Measurements from ENCODE around the gene CRYM.

GRCh38 chr16:21217121-21217520 lies 61.0 kb downstream of the CRYM start:
- no peak for TF ChIP-seq NFYB (CRISPR knock-in tag; conservative IDR thresholded peaks at IDR 0.05; ENCODE audit: low read depth)
- no peak for TF ChIP-seq CTCF (IDR thresholded peaks at IDR 0.05)
- no peak for TF ChIP-seq ZNF512 (CRISPR knock-in tag; IDR thresholded peaks at IDR 0.05; ENCODE audit: borderline replicate concordance)
- no peak for TF ChIP-seq MLX (CRISPR knock-in tag; IDR thresholded peaks at IDR 0.05)
- no peak for TF ChIP-seq JUN (CRISPR knock-in tag; IDR thresholded peaks at IDR 0.05)
- TF ChIP-seq USF2 (CRISPR knock-in tag; IDR thresholded peaks at IDR 0.05) = no peak
- no peak for TF ChIP-seq FOXP1 (CRISPR knock-in tag; IDR thresholded peaks at IDR 0.05; ENCODE audit: borderline replicate concordance)
- no peak for TF ChIP-seq ZNF416 (CRISPR knock-in tag; IDR thresholded peaks at IDR 0.05)
- TF ChIP-seq ZNF263 (CRISPR knock-in tag; IDR thresholded peaks at IDR 0.05; ENCODE audit: low read depth) = no peak
- TF ChIP-seq CBFB (CRISPR knock-in tag; IDR thresholded peaks at IDR 0.05; ENCODE audit: low read depth) = no peak
- TF ChIP-seq GABPB1 (CRISPR knock-in tag; IDR thresholded peaks at IDR 0.05) = no peak
- no peak for TF ChIP-seq MAX (CRISPR knock-in tag; IDR thresholded peaks at IDR 0.05)
- no peak for TF ChIP-seq NR2C2 (CRISPR knock-in tag; IDR thresholded peaks at IDR 0.05)
- no peak for TF ChIP-seq NR3C1 (CRISPR knock-in tag; conservative IDR thresholded peaks at IDR 0.05; ENCODE audit: low read depth)

All from WTC11 (cell line).